Spleen (tissue), 11 donors: Measurements from ENCODE around the gene FLT1. TPM values are rescaled to one million over a fixed set of nuclear protein-coding genes. Genes with fewer than 3 reads are reported as not detected.
A peak's percentile ranks its signal among the peaks of the same experiment; 100 is the strongest.

Experiments
- DNase-seq: peaks from one replicate; pipeline ENCODE4 v3.0.0-alpha.2; 2020
- H3K27ac ChIP-seq, 8 donors: fragments of 200-600 bp; sonication (generic) in 7 of 8; 1 replicate in 4 of 8; 2 replicates in 4 of 8; pipeline versions ENCODE4 v1.5.0 to v1.8.0; 2016 to 2021; ENCODE audit warnings: inconsistent platforms in 4 of 8, mild to moderate bottlenecking in 4 of 8, moderate library complexity in 1 of 8
- H3K27me3 ChIP-seq, 7 donors: fragments of 200-600 bp; sonication (generic) in 6 of 7; replicated peaks in 1 of 7; 1 replicate in 4 of 7; 2 replicates in 3 of 7; pipeline versions ENCODE4 v1.5.0 to v1.8.0; 2016 to 2021; ENCODE audit warnings: inconsistent platforms in 3 of 7, mild to moderate bottlenecking in 1 of 7
- H3K36me3 ChIP-seq, 6 donors: fragments of 200-600 bp; sonication (generic) in 5 of 6; 1 replicate in 4 of 6; 2 replicates in 2 of 6; pipeline versions ENCODE4 v1.5.0 to v1.8.0; 2016 to 2021; ENCODE audit warnings: inconsistent platforms in 2 of 6
- H3K4me1 ChIP-seq, 6 donors: fragments of 200-600 bp; sonication (generic) in 5 of 6; 1 replicate in 3 of 6; 2 replicates in 3 of 6; pipeline versions ENCODE4 v1.5.0 to v1.8.0; 2016 to 2021; ENCODE audit warnings: inconsistent platforms in 3 of 6
- H3K4me3 ChIP-seq, 8 donors: fragments of 200-600 bp; sonication (generic) in 7 of 8; 1 replicate in 4 of 8; 2 replicates in 4 of 8; pipeline versions ENCODE4 v1.5.0 to v1.8.0; 2016 to 2021; ENCODE audit warnings: inconsistent platforms in 4 of 8, mild to moderate bottlenecking in 4 of 8, moderate library complexity in 2 of 8
- H3K9me3 ChIP-seq, 8 donors: fragments of 200-600 bp; sonication (generic) in 7 of 8; 1 replicate in 4 of 8; 2 replicates in 4 of 8; pipeline versions ENCODE4 v1.5.0 to v1.8.0; 2016 to 2021; ENCODE audit warnings: inconsistent platforms in 4 of 8
- CTCF ChIP-seq, 11 experiments: fragments of 200-600 bp in 7 of 11; fragments of 450-650 bp in 4 of 11; sonication (generic) in 4 of 11; IDR thresholded peaks in 8 of 11; conservative IDR thresholded peaks in 3 of 11; 1 replicate in 7 of 11; 2 replicates in 4 of 11; pipeline versions ENCODE4 v1.4.0 to v1.8.0; 2016 to 2021; ENCODE audit warnings: antibody characterized with exemption in 11 of 11, inconsistent platforms in 4 of 11, mild to moderate bottlenecking in 1 of 11
- POLR2A ChIP-seq, 3 donors: fragments of 450-650 bp; IDR thresholded peaks; one replicate each; pipeline ENCODE4 v1.5.1; 2017; ENCODE audit warnings: antibody characterized with exemption in 3 of 3, mild to moderate bottlenecking in 1 of 3
- POLR2AphosphoS5 ChIP-seq, 3 donors: sonication (generic); formaldehyde crosslinking; IDR thresholded peaks; one replicate each; pipeline ENCODE4 v1.5.1; 2017; ENCODE audit warnings: antibody characterized with exemption in 3 of 3
- WGBS, 5 donors: extraction: QIAGEN DNeasy Blood & Tissue Kit in 3 of 5; methylation state at CpG; one replicate each; pipeline versions ENCODE4 v1.1.5 to v1.1.7; 2013 to 2018; 5-methylcytosine and 5-hydroxymethylcytosine counted together
- intact Hi-C: fragments of 100-400 bp; cut with DNase I; formaldehyde crosslinking; loops from one replicate; pipeline ENCODE4 v1.15.0; 2023; ENCODE audit warnings: low total_unique reads
- polyA plus RNA-seq, 3 donors: library from polyadenylated mRNA; stranded (reverse); fragments of 200-250 nt; gene quantifications; one replicate each; pipeline ENCODE4 v1.2.1, GENCODE V29; 2013
- total RNA-seq, 7 donors: library from RNA; depleted of rRNA in 3 of 7; stranded (reverse); fragments of >200 nt in 3 of 7; fragmentation: NEBNext Ultra II Directional in 4 of 7; extraction: Animal tissue kit (Norgen Biotek cat#: 25700) in 4 of 7; gene quantifications; one replicate each; pipeline versions ENCODE4 v1.1.0 to v1.2.1, GENCODE V29; 2016 to 2021
- donor health status: healthy with polysubstance abuse.
- donor health status: DM: no; HTN: no; CAD: no; lungs with moderate emphysema.
- donor health status: DM: no; HTN: no; CAD: no.
- donor health status: Bipolar disorder and iron deficiency.
- donor health status: healthy.
- donor health status: DM: no; HTN: no; CAD: no.
- donor health status: DM: yes; HTN: yes; CAD: no.

The FLT1 gene
- total and polyA plus RNA-seq, 10 donors = 1.2 to 70.6 (median 55.4) TPM

GRCh38 chr13:28447989-28448388 lies 46.9 kb downstream of the FLT1 start:
- Histone ChIP-seq H3K27me3 (peaks cover 0 to 2% (median 0%) of the 10 kb centered on the region in 7 donors), H3K36me3 (peaks cover 0 to 13% (median 0%) of the 10 kb centered on the region in 6 donors), H3K4me1 (peaks cover 0 to 13% (median 3%) of the 10 kb centered on the region in 6 donors), H3K9me3 (peaks cover 5 to 54% (median 34%) of the 10 kb centered on the region in 8 donors), H3K27ac (no peak overlapping the region), H3K4me3 (no peak overlapping the region)
- DNase-seq = no peak
- intact Hi-C loops = no loop called here
- TF ChIP-seq POLR2AphosphoS5 (IDR thresholded peaks at IDR 0.05) (no peak), POLR2A (IDR thresholded peaks at IDR 0.05) (no peak)

- DNase-seq = no peak
- H3K4me3 ChIP-seq = no peak overlapping the region
- no peak for TF ChIP-seq POLR2AphosphoS5 (IDR thresholded peaks at IDR 0.05)
- no peak for TF ChIP-seq POLR2A (IDR thresholded peaks at IDR 0.05)
- no peak for TF ChIP-seq CTCF (IDR thresholded peaks at IDR 0.05 in 8 of 11, conservative IDR thresholded peaks at IDR 0.05 in 3 of 11)
- no peak overlapping the region for H3K27ac ChIP-seq
- 93 to 97% (median 96%) methylated on average over 2 of the region's 2 CpGs for WGBS, 5 donors
- H3K36me3 ChIP-seq = peaks cover 0 to 13% (median 0%) of the 10 kb centered on the region in 6 donors
- H3K27me3 ChIP-seq = peaks cover 0 to 2% (median 0%) of the 10 kb centered on the region in 7 donors
- H3K4me1 ChIP-seq = peaks cover 0 to 9% (median 4%) of the 10 kb centered on the region in 6 donors
- intact Hi-C loops = no loop called here
- peaks cover 5 to 54% (median 34%) of the 10 kb centered on the region in 8 donors for H3K9me3 ChIP-seq
Measured at GRCh38 chr13:28447206-28447605, 47.7 kb downstream of the FLT1 start.

- TF ChIP-seq CTCF (IDR thresholded peaks at IDR 0.05 in 8 of 11, conservative IDR thresholded peaks at IDR 0.05 in 3 of 11) (no peak), POLR2A (IDR thresholded peaks at IDR 0.05) (no peak), POLR2AphosphoS5 (IDR thresholded peaks at IDR 0.05) (peak in 2 of 3 donors; percentile 41 to 59)
- peaks cover 0 to 4% (median 0%) of the 10 kb centered on the region in 6 donors for H3K4me1 ChIP-seq
- H3K36me3 ChIP-seq = peaks cover 0 to 1% (median 0%) of the 10 kb centered on the region in 6 donors
- DNase-seq = no peak
- H3K27ac ChIP-seq = peak overlapping the region in 4 of 8 donors; percentile 0 to 39 (median 16)
- H3K4me3 ChIP-seq = no peak overlapping the region
- H3K27me3 ChIP-seq = peaks cover 0 to 2% (median 0%) of the 10 kb centered on the region in 7 donors
- WGBS, 5 donors = 53 to 67% (median 59%) methylated on average over 3 of the region's 3 CpGs
- intact Hi-C loops = no loop called here
- H3K9me3 ChIP-seq = peaks cover 0 to 42% (median 30%) of the 10 kb centered on the region in 8 donors
Measured at GRCh38 chr13:28442839-28443238, 52.1 kb downstream of the FLT1 start.

GRCh38 chr13:28441529-28441928 lies 53.4 kb downstream of the FLT1 start:
- Histone ChIP-seq H3K36me3 (no peaks in the 10 kb centered on the region), H3K27ac (no peak overlapping the region), H3K4me3 (no peak overlapping the region), H3K4me1 (peaks cover 0 to 4% (median 0%) of the 10 kb centered on the region in 6 donors), H3K9me3 (peaks cover 0 to 29% (median 20%) of the 10 kb centered on the region in 8 donors), H3K27me3 (peaks cover 0 to 2% (median 0%) of the 10 kb centered on the region in 7 donors)
- TF ChIP-seq POLR2AphosphoS5 (IDR thresholded peaks at IDR 0.05) (no peak), CTCF (IDR thresholded peaks at IDR 0.05 in 8 of 11, conservative IDR thresholded peaks at IDR 0.05 in 3 of 11) (no peak), POLR2A (IDR thresholded peaks at IDR 0.05) (no peak)
- DNase-seq = no peak
- intact Hi-C loops = no loop called here
